Esophagus squamous epithelium (tissue), 5 donors: ENCODE results near the gene NMU. TPM values are rescaled to one million over a fixed set of nuclear protein-coding genes. Genes with fewer than 3 reads are reported as not detected.

ENCODE experiments used
- DNase-seq: peaks from one replicate; lab custom pipeline; 2025; lab: John Stamatoyannopoulos, UW
- H3K27ac ChIP-seq, 4 donors: fragments of 200-600 bp; sonication (generic); one replicate each; pipeline ENCODE4 v1.5.1; 2016 to 2019; ENCODE audit warnings: mild to moderate bottlenecking in 1 of 4
- H3K27me3 ChIP-seq, 4 donors: fragments of 200-600 bp; sonication (generic); 1 replicate in 3 of 4; 2 replicates in 1 of 4; pipeline versions ENCODE4 v1.5.1 to v1.6.0; 2017 to 2021; ENCODE audit warnings: antibody characterized with exemption in 1 of 4
- H3K36me3 ChIP-seq, 3 donors: fragments of 200-600 bp; sonication (generic); one replicate each; pipeline ENCODE4 v1.5.1; 2016 to 2019
- H3K4me1 ChIP-seq, 3 donors: fragments of 200-600 bp; sonication (generic); one replicate each; pipeline ENCODE4 v1.5.1; 2017 to 2019
- H3K4me3 ChIP-seq, 4 donors: fragments of 200-600 bp; sonication (generic); 1 replicate in 3 of 4; 2 replicates in 1 of 4; pipeline ENCODE4 v1.5.1; 2016 to 2019; ENCODE audit warnings: mild to moderate bottlenecking in 2 of 4, moderate library complexity in 1 of 4
- H3K9me3 ChIP-seq, 3 donors: fragments of 200-600 bp; sonication (generic); one replicate each; pipeline ENCODE4 v1.5.1; 2016 to 2019
- CTCF ChIP-seq, 6 experiments: fragments of 450-650 bp in 4 of 6; fragments of 200-600 bp in 2 of 6; sonication (generic) in 2 of 6; IDR thresholded peaks; one replicate each; pipeline ENCODE4 v1.5.1; 2016 to 2019; ENCODE audit warnings: antibody characterized with exemption in 6 of 6, mild to moderate bottlenecking in 4 of 6, moderate library complexity in 4 of 6
- POLR2A ChIP-seq, 4 donors: fragments of 450-650 bp; IDR thresholded peaks; one replicate each; pipeline ENCODE4 v1.6.1; 2017; ENCODE audit warnings: antibody characterized with exemption in 4 of 4, mild to moderate bottlenecking in 4 of 4, moderate library complexity in 3 of 4
- WGBS, 2 donors: methylation state at CpG; one replicate each; pipeline ENCODE4 v1.1.5; 2018; 5-methylcytosine and 5-hydroxymethylcytosine counted together
- intact Hi-C: fragments of 100-400 bp; cut with DNase I; formaldehyde crosslinking; loops from one replicate; pipeline ENCODE4 v1.15.0; 2022
- total RNA-seq, 4 donors: library from RNA; depleted of rRNA; stranded (reverse); fragments of >200 nt; gene quantifications; one replicate each; pipeline ENCODE4 v1.1.0, GENCODE V29; 2016
- donor health status: DM: yes; HTN: yes; CAD: no.

Gene NMU
- total RNA-seq, 4 donors from 2014 or later = 110 to 137 (median 116) TPM

- H3K9me3 ChIP-seq = no peaks in the 10 kb centered on the region
- intact Hi-C loops = no loop called here
- H3K27ac ChIP-seq = no peak overlapping the region
- DNase-seq = no peak
- no peak overlapping the region for H3K4me3 ChIP-seq
- WGBS, 2 donors = 15 to 17% methylated on average over 2 to 3 of the region's 4 CpGs
- no peaks in the 10 kb centered on the region for H3K4me1 ChIP-seq
- H3K27me3 ChIP-seq = peaks cover 0 to 5% (median 0%) of the 10 kb centered on the region in 4 donors
- no peaks in the 10 kb centered on the region for H3K36me3 ChIP-seq
- TF ChIP-seq CTCF (IDR thresholded peaks at IDR 0.05) (no peak), POLR2A (IDR thresholded peaks at IDR 0.05) (no peak)
Observed at GRCh38 chr4:55675196-55675793, 39.2 kb upstream of the NMU start.

GRCh38 chr4:55673424-55673823, 37.3 kb upstream of the NMU start:
- DNase-seq = no peak
- intact Hi-C loops = no loop called here
- Histone ChIP-seq H3K4me3 (no peak overlapping the region), H3K27me3 (peaks cover 0 to 5% (median 0%) of the 10 kb centered on the region in 4 donors), H3K9me3 (no peaks in the 10 kb centered on the region), H3K36me3 (no peaks in the 10 kb centered on the region), H3K27ac (no peak overlapping the region), H3K4me1 (no peaks in the 10 kb centered on the region)
- TF ChIP-seq CTCF (IDR thresholded peaks at IDR 0.05) (no peak), POLR2A (IDR thresholded peaks at IDR 0.05) (no peak)
- WGBS, 2 donors = 50 to 100% methylated on average over 1 of the region's 1 CpG

- Histone ChIP-seq H3K9me3 (no peaks in the 10 kb centered on the region), H3K4me3 (no peak overlapping the region), H3K27me3 (peaks cover 0 to 5% (median 0%) of the 10 kb centered on the region in 4 donors), H3K4me1 (no peaks in the 10 kb centered on the region), H3K36me3 (no peaks in the 10 kb centered on the region), H3K27ac (no peak overlapping the region)
- no peak for DNase-seq
- intact Hi-C loops = no loop called here
- TF ChIP-seq CTCF (IDR thresholded peaks at IDR 0.05) = no peak
- no peak for TF ChIP-seq POLR2A (IDR thresholded peaks at IDR 0.05)
Observed at GRCh38 chr4:55671667-55672066, 35.6 kb upstream of the NMU start.

GRCh38 chr4:55670695-55671094, 34.6 kb upstream of the NMU start:
- no peaks in the 10 kb centered on the region for H3K9me3 ChIP-seq
- no peaks in the 10 kb centered on the region for H3K4me1 ChIP-seq
- WGBS, 2 donors = 83 to 85% methylated on average over 2 of the region's 2 CpGs
- peaks cover 0 to 5% (median 0%) of the 10 kb centered on the region in 4 donors for H3K27me3 ChIP-seq
- TF ChIP-seq CTCF (IDR thresholded peaks at IDR 0.05) = no peak
- TF ChIP-seq POLR2A (IDR thresholded peaks at IDR 0.05) = no peak
- H3K36me3 ChIP-seq = no peaks in the 10 kb centered on the region
- intact Hi-C loops = no loop called here
- DNase-seq = no peak
- H3K4me3 ChIP-seq = no peak overlapping the region
- no peak overlapping the region for H3K27ac ChIP-seq

- no peaks in the 10 kb centered on the region for H3K9me3 ChIP-seq
- H3K27me3 ChIP-seq = peaks cover 0 to 5% (median 0%) of the 10 kb centered on the region in 4 donors
- no peak for TF ChIP-seq CTCF (IDR thresholded peaks at IDR 0.05)
- no peak for TF ChIP-seq POLR2A (IDR thresholded peaks at IDR 0.05)
- no peak for DNase-seq
- H3K4me1 ChIP-seq = no peaks in the 10 kb centered on the region
- H3K4me3 ChIP-seq = no peak overlapping the region
- WGBS, 2 donors = 77 to 87% methylated on average over 6 of the region's 6 CpGs
- intact Hi-C loops = no loop called here
- no peak overlapping the region for H3K27ac ChIP-seq
- no peaks in the 10 kb centered on the region for H3K36me3 ChIP-seq
Observed at GRCh38 chr4:55668449-55668848, 32.4 kb upstream of the NMU start.
